ENCODE data around the gene DSCAML1. TPM values are rescaled to one million over a fixed set of nuclear protein-coding genes. Genes with fewer than 3 reads are reported as not detected.

Gene DSCAML1
- total and polyA plus RNA-seq, 4 experiments from 2014 or later: 1.00 to 1.0 TPM; not detected in 2

GRCh38 chr11:117443266-117444186 lies 353.5 kb downstream of the DSCAML1 start:
- H3K9me3 ChIP-seq (ENCODE audit: control insufficient read depth in 1 of 2, low read length in 2 of 2): no peaks in the 10 kb centered on the region
- H3K9me3 Mint-ChIP-seq: no peaks in the 10 kb centered on the region
- no peak for DNase-seq
- H3K4me1 ChIP-seq (ENCODE audit: insufficient read depth, low read length): no peaks in the 10 kb centered on the region
- no peaks in the 10 kb centered on the region for H3K27me3 ChIP-seq (ENCODE audit: insufficient read depth, low read length)
- no peak overlapping the region for H3K27ac ChIP-seq (ENCODE audit: low read depth, low read length)
- H3K4me3 Mint-ChIP-seq: no peak overlapping the region
- H3K36me3 Mint-ChIP-seq: no peaks in the 10 kb centered on the region
- no peak overlapping the region for H3K27ac Mint-ChIP-seq
- H3K4me1 Mint-ChIP-seq: no peaks in the 10 kb centered on the region
- peaks cover 13 to 31% of the 10 kb centered on the region in 2 donors for H3K27me3 Mint-ChIP-seq
- no peaks in the 10 kb centered on the region for H3K36me3 ChIP-seq (ENCODE audit: insufficient read depth, low read length)
- POLR2A ChIA-PET (ENCODE audit: partially characterized antibody): no interaction called here
- CTCF ChIA-PET (ENCODE audit: partially characterized antibody): interaction anchor here (1.9 kb wide), 1 partner anchor 17 kb away, joined by 6 read pairs; no protein-coding TSS in a partner anchor
- no peak overlapping the region for H3K4me3 ChIP-seq (ENCODE audit: low read length in 2 of 2)
- intact Hi-C loops (cut with micrococcal nuclease): no loop called here

- Mint-ChIP-seq H3K4me3 (no peak overlapping the region), H3K27ac (no peak overlapping the region), H3K4me1 (no peaks in the 10 kb centered on the region), H3K36me3 (no peaks in the 10 kb centered on the region), H3K9me3 (no peaks in the 10 kb centered on the region), H3K27me3 (peaks cover 13 to 31% of the 10 kb centered on the region in 2 donors)
- H3K36me3 ChIP-seq (ENCODE audit: insufficient read depth, low read length): no peaks in the 10 kb centered on the region
- no peaks in the 10 kb centered on the region for H3K4me1 ChIP-seq (ENCODE audit: insufficient read depth, low read length)
- intact Hi-C loops (cut with micrococcal nuclease): no loop called here
- no peaks in the 10 kb centered on the region for H3K9me3 ChIP-seq (ENCODE audit: control insufficient read depth in 1 of 2, low read length in 2 of 2)
- ChIA-PET CTCF (ENCODE audit: partially characterized antibody) (interaction anchor here (1.9 kb wide), 1 partner anchor 17 kb away, joined by 6 read pairs; no protein-coding TSS in a partner anchor), POLR2A (ENCODE audit: partially characterized antibody) (no interaction called here)
- H3K27me3 ChIP-seq (ENCODE audit: insufficient read depth, low read length): no peaks in the 10 kb centered on the region
- no peak overlapping the region for H3K27ac ChIP-seq (ENCODE audit: low read depth, low read length)
- DNase-seq: no peak
- no peak overlapping the region for H3K4me3 ChIP-seq (ENCODE audit: low read length in 2 of 2)
Observed at GRCh38 chr11:117442869-117443239, 354.2 kb downstream of the DSCAML1 start.

- POLR2A ChIA-PET (ENCODE audit: partially characterized antibody): no interaction called here
- no peaks in the 10 kb centered on the region for H3K4me1 Mint-ChIP-seq
- Histone ChIP-seq H3K4me3 (ENCODE audit: low read length in 2 of 2) (no peak overlapping the region), H3K27me3 (ENCODE audit: insufficient read depth, low read length) (no peaks in the 10 kb centered on the region), H3K27ac (ENCODE audit: low read depth, low read length) (no peak overlapping the region), H3K9me3 (ENCODE audit: control insufficient read depth in 1 of 2, low read length in 2 of 2) (no peaks in the 10 kb centered on the region), H3K36me3 (ENCODE audit: insufficient read depth, low read length) (no peaks in the 10 kb centered on the region), H3K4me1 (ENCODE audit: insufficient read depth, low read length) (no peaks in the 10 kb centered on the region)
- no peak overlapping the region for H3K4me3 Mint-ChIP-seq
- H3K27me3 Mint-ChIP-seq: peaks cover 13 to 31% of the 10 kb centered on the region in 2 donors
- CTCF ChIA-PET (ENCODE audit: partially characterized antibody): interaction anchor here (1.9 kb wide), 1 partner anchor 16 kb away, joined by 6 read pairs; no protein-coding TSS in a partner anchor
- no peak overlapping the region for H3K27ac Mint-ChIP-seq
- no peaks in the 10 kb centered on the region for H3K9me3 Mint-ChIP-seq
- DNase-seq: no peak
- no peaks in the 10 kb centered on the region for H3K36me3 Mint-ChIP-seq
- intact Hi-C loops (cut with micrococcal nuclease): no loop called here
Observed at GRCh38 chr11:117442049-117442868, 354.8 kb downstream of the DSCAML1 start.

- Histone ChIP-seq H3K27ac (ENCODE audit: low read depth, low read length) (no peak overlapping the region), H3K4me3 (ENCODE audit: low read length in 2 of 2) (no peak overlapping the region), H3K27me3 (ENCODE audit: insufficient read depth, low read length) (no peaks in the 10 kb centered on the region), H3K9me3 (ENCODE audit: control insufficient read depth in 1 of 2, low read length in 2 of 2) (no peaks in the 10 kb centered on the region), H3K36me3 (ENCODE audit: insufficient read depth, low read length) (no peaks in the 10 kb centered on the region), H3K4me1 (ENCODE audit: insufficient read depth, low read length) (no peaks in the 10 kb centered on the region)
- no peaks in the 10 kb centered on the region for H3K9me3 Mint-ChIP-seq
- H3K36me3 Mint-ChIP-seq: no peaks in the 10 kb centered on the region
- peaks cover 18 to 35% of the 10 kb centered on the region in 2 donors for H3K27me3 Mint-ChIP-seq
- no peak overlapping the region for H3K4me3 Mint-ChIP-seq
- intact Hi-C loops (cut with micrococcal nuclease): no loop called here
- no peak for DNase-seq
- ChIA-PET POLR2A (ENCODE audit: partially characterized antibody) (no interaction called here), CTCF (ENCODE audit: partially characterized antibody) (interaction anchor here (2.2 kb wide), 1 partner anchor 15 kb away, joined by 7 read pairs; no protein-coding TSS in a partner anchor)
- H3K27ac Mint-ChIP-seq: no peak overlapping the region
- no peaks in the 10 kb centered on the region for H3K4me1 Mint-ChIP-seq
Observed at GRCh38 chr11:117441146-117441975, 355.7 kb downstream of the DSCAML1 start.

- no peaks in the 10 kb centered on the region for H3K9me3 ChIP-seq (ENCODE audit: control insufficient read depth in 1 of 2, low read length in 2 of 2)
- no peak overlapping the region for H3K27ac Mint-ChIP-seq
- POLR2A ChIA-PET (ENCODE audit: partially characterized antibody): no interaction called here
- CTCF ChIA-PET (ENCODE audit: partially characterized antibody): interaction anchor here (2.2 kb wide), 1 partner anchor 14 kb away, joined by 7 read pairs; no protein-coding TSS in a partner anchor
- no peaks in the 10 kb centered on the region for H3K9me3 Mint-ChIP-seq
- H3K4me1 ChIP-seq (ENCODE audit: insufficient read depth, low read length): no peaks in the 10 kb centered on the region
- no peak overlapping the region for H3K4me3 Mint-ChIP-seq
- no peak overlapping the region for H3K27ac ChIP-seq (ENCODE audit: low read depth, low read length)
- no peaks in the 10 kb centered on the region for H3K36me3 Mint-ChIP-seq
- no peak for DNase-seq
- peaks cover 20 to 30% of the 10 kb centered on the region in 2 donors for H3K27me3 Mint-ChIP-seq
- intact Hi-C loops (cut with micrococcal nuclease): no loop called here
- no peaks in the 10 kb centered on the region for H3K36me3 ChIP-seq (ENCODE audit: insufficient read depth, low read length)
- no peaks in the 10 kb centered on the region for H3K4me1 Mint-ChIP-seq
- no peak overlapping the region for H3K4me3 ChIP-seq (ENCODE audit: low read length in 2 of 2)
- H3K27me3 ChIP-seq (ENCODE audit: insufficient read depth, low read length): no peaks in the 10 kb centered on the region
Observed at GRCh38 chr11:117440258-117440657, 356.8 kb downstream of the DSCAML1 start.

- intact Hi-C loops (cut with micrococcal nuclease): no loop called here
- POLR2A ChIA-PET (ENCODE audit: partially characterized antibody): no interaction called here
Observed at GRCh38 chr11:117439256-117439655, 357.8 kb downstream of the DSCAML1 start.

More at GRCh38 chr11:117439256-117439655, 357.8 kb downstream of the DSCAML1 start:
- Histone ChIP-seq H3K4me3 (ENCODE audit: low read length in 2 of 2) (no peak overlapping the region), H3K27me3 (ENCODE audit: insufficient read depth, low read length) (no peaks in the 10 kb centered on the region), H3K27ac (ENCODE audit: low read depth, low read length) (no peak overlapping the region), H3K4me1 (ENCODE audit: insufficient read depth, low read length) (no peaks in the 10 kb centered on the region), H3K9me3 (ENCODE audit: control insufficient read depth in 1 of 2, low read length in 2 of 2) (no peaks in the 10 kb centered on the region), H3K36me3 (ENCODE audit: insufficient read depth, low read length) (no peaks in the 10 kb centered on the region)
- DNase-seq: no peak
- Mint-ChIP-seq H3K27me3 (peaks cover 20 to 27% of the 10 kb centered on the region in 2 donors), H3K36me3 (no peaks in the 10 kb centered on the region), H3K27ac (no peak overlapping the region), H3K9me3 (no peaks in the 10 kb centered on the region), H3K4me1 (no peaks in the 10 kb centered on the region), H3K4me3 (no peak overlapping the region)
- CTCF ChIA-PET (ENCODE audit: partially characterized antibody): interaction anchor here (2.2 kb wide), 1 partner anchor 13 kb away, joined by 7 read pairs; no protein-coding TSS in a partner anchor
